T-helper 2 cell treated with Interferon-gamma antibody and Interleukin-4, amounts not matched to agents 100 ng/mL and 5 ng/mL, for 36 hours (primary cell): ENCODE data around the gene OVOL2. TPM values are rescaled to one million over a fixed set of nuclear protein-coding genes. Genes with fewer than 3 reads are reported as not detected.
"Not testable (repeated sequence)": the region's sequence is repeated elsewhere in the genome, so short reads cannot be mapped to it uniquely, and the experiment has no call there.

Experiments
- intact Hi-C: fragments of 100-400 bp; cut with micrococcal nuclease; formaldehyde crosslinking; loops from one replicate; pipeline ENCODE4 v1.15.1; 2023
- total RNA-seq: library from RNA; stranded (reverse); gene quantifications from 2 replicates; pipeline ENCODE4 v1.2.3, GENCODE V29; 2022

OVOL2 gene
- total RNA-seq, 1 donor from 2014 or later = not detected

DNA sequence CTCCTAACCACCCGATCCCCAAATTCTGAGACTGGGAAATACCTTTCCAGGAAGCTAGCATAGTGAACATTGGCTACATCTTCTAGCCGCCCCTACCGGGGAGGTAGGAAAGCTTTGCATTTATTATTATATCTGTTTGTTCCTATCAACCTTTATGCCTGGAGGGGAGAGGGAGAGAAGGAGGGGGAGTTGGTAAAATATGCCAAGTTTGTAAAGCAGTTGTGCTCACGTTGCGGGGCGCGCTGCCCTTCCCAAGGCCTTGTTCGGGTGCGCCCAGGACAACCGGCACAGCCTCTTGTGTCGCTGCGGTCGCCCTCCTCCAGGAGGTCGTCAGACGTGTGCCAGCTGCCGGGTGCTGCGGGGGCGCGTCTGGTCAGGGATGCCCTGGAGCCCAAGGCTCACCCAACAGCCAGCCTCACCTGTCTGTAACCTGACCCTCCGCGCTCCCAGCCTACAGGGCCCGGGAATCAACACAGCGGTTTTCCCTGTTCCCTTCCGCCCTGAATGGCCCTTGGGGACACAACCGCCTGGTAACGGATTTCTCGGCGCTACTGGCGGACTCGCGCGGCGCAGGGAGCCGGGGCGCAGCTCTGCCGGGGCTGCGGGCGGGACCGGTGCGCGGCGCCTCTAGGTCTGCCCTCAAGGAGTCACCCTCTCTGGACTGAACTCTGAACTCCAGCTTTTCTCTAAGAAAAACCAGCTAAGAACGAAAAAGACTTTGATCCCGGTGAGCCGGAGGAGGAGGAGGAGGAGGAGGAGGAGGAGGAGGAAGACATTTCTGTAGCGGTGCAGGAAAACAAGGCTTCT lies 1.1 kb upstream of the OVOL2 start:
- intact Hi-C loops = loop anchor here (5.0 to 10.0 kb wide), 2 partner anchors 78 to 216 kb away; partner anchors contain the start of genes KAT14 and PET117

DNA sequence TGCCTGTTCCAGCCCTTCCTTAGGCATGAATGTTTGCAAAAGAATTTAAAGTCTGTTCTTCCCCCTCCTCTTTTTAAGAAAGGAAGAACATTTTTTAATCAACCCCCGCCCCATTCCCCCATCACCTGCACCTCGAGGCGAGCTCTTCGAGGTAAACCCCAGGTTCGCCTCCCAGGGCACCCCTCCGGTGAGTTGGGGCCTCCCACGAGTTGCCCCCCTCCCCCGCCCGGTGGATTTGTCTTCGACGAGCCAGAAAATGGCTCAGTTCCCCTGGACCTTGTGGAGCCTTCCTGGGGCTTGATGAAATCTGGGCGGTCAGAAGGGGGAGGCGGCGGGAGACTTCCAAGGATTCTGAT lies 256 bp upstream of the OVOL2 start:
- intact Hi-C loops = loop anchor here (5.0 to 10.0 kb wide), 2 partner anchors 79 to 217 kb away; partner anchors contain the start of genes KAT14 and PET117

DNA sequence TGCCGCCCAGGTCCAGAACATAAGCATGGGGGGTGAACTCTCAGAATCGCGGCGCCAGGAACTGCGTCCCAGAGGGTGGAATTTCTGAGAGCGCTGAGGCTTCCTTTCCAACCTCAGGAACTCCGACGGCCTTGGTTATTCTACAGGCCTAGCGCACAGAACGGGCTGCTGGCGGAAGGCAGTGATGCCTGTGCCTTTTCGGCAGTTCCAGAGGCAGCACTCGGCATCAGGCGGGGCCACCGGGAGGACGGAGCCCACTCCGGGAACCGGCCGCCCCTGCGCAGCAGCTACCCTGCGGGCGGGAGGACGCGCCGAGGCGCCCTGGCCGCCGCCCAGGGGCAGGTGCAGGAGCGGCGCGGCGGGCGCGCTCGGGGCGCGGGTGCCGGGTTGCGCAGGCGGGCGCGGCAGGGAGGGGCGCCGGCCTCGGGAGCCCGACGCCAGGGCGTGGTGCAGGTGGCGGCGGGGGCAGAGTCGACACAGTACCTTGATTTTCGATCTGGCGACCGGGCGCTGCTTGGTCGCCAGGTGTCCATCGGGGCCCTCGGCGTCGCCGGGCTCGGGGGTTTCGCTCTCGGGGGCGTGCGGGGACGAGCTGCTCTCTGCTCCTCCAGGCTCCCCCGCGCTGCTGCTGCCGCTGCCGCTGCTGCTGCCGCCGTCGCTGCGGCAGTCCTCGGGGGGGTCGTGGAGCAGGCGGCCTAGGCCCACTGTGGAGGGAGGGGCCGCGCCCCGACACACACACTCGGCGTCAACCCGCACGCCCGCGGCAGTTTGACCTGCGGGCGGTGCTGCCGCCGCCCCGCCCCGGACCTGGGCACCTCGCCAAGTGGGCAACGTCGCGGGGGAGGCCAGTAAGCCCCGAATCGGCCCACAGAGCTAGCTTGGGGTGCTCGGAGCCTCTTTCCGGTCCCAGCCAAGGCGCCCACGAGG lies 1.3 kb downstream of the OVOL2 start:
- intact Hi-C loops = loop anchor here (5.0 to 10.0 kb wide), 2 partner anchors 81 to 218 kb away; partner anchors contain the start of genes KAT14 and PET117

DNA sequence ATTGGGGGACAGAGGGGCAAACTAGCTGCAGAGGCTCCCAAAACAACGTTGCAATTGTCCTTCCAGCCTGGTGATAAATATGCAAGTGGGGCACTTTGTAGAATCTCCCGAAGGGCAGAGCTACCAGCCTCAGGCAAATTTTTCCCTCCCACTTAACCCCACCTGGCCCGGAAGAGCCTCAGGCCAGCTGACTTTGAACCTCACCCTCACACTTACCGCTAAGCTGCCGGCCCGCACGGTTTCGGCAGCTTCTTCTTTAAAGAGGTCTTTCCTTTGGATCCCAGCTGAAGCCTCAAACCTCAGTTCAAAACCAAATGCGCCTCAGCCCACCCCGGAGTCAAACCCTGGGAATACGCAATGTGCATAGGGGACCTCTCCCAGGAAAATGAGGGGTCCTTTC lies 2.5 kb downstream of the OVOL2 start:
- intact Hi-C loops = loop anchor here (5.0 to 10.0 kb wide), 2 partner anchors 82 to 220 kb away; partner anchors contain the start of genes KAT14 and PET117

DNA sequence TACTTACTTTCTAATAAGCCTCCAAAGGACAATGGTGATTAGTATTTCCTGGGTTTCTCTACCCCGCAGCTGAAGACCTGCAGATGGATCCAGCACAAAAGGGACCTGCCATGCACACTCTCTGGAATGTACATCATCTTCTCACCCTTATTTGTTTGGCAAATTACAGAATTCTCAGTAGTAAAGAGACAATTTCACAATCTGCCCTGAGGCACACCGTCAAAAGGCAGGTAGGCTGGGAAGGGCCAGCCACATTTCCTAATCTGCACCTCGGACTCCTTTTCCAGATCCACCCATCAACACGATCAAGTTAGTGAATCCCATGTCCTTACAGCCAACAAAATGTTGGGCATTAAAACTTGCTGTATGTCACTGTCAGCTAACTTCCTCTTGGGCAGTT lies 4.9 kb downstream of the OVOL2 start:
- intact Hi-C loops = loop anchor here (10.0 kb wide), 1 partner anchor 222 kb away; no protein-coding TSS in a partner anchor

DNA sequence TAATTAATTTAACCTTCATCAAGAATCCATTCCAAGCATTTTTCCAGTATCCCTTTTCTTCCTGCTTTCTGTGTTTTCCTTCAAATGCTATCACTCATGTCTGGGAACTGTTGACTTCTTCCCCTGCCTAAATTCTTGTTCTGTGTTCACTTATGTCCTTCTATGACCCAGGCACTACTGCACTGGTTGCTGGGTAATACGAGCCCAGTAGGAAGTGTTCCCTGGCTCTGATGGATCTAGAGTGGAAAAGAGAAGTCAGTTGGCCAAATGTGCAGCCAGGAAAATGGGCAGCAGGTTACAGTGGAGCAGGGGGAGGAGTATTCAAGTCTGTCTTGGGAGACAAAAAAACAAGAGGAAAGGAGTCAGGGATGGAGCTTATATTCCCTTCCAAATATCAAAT lies 7.1 kb downstream of the OVOL2 start:
- intact Hi-C loops = loop anchor here (10.0 kb wide), 1 partner anchor 224 kb away; no protein-coding TSS in a partner anchor

DNA sequence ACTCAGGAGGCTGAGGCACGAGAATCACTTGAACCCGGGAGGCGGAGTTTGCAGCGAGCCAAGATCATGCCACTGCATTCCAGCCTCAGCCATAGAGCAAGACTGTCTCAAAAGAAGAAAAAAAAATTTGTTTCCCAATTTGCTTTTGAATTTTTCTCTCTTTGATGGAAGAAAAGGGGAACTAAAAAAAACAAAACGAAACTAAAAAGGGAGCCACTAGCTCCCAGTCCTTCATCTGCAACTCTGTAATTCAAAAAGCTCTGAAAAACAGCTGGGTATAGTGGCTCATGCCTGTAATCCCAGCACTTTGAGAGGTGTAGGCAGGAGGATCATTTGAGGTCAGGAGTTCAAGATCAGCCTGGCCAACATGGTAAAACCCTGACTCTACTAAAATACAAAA lies 9.5 kb downstream of the OVOL2 start:
- intact Hi-C loops = no loop called here

DNA sequence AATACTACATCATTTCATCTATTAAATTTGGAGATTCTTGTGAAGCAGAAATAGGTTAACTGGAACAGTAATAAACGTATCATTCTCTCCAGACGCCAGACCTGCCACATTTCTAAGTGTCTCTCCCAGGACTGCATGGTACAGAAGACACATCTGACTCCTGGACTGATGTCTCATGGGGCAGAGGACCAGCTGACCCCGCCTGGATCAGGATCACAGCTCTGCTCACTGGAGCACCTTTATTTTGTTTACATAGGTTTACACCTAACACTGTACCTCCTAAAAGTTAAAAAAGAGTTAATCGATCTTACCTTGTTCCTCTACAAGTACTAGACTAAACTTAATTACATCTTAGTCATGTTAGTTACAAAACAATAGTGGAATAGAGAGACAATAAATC lies 11.2 kb downstream of the OVOL2 start:
- intact Hi-C loops = no loop called here

DNA sequence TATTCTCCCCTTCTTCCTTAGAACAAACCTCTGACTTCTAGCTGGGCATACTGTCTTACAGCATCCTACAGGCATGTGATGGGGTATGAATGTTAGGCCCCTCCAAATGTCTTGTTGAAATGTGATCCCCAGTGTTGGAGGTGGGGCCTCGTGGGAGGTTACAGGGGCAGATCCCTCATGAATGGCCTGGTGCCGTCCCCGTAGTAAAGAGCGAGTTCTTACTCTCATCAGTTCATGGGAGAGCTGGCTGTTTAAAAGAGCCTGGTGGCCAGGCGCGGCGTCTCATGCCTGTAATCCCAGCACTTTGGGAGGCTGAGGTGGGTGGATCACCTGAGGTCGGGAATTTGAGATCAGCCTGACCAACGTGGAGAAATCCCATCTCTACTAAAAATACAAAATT lies 15.5 kb downstream of the OVOL2 start:
- intact Hi-C loops = no loop called here

DNA sequence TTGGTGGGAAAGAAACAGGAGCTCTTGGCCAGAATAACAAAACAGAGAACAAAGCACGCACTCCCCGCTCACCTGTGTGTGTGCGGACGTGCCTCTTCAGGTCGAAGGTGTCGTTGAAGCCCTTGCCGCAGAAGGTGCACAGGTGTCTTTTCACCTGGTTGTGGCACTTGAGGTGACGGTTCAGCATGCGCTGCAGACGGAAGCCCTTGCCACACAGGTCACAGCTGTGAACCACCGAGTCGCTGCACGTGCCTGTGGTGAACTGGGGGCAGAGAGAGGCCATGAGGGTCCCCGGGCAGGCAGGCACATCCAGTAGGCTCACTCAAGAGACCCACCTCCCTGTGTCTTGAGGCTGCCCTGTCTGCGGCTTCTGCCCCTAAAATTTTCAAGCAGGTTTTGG lies 16.3 kb downstream of the OVOL2 start:
- intact Hi-C loops = no loop called here

DNA sequence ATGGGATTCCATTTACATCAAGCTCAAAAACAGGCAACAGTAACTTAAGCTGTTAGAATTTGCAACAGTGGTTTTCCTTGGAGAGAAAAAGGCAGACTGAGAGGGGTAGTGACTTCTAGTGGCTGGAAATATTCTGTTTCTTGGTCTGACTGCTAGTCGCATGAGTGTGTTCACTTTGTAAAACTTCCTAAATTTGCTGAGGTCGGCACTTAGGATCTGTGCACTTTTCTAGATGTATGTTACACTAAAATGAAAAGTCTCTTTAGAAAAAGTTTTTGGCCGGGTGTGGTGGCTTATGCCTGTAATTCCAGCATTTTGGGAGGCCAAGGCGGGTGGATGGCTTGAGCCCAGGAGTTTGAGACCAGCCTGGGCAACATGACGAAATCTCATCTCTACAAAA lies 18.7 kb downstream of the OVOL2 start:
- intact Hi-C loops = no loop called here

DNA sequence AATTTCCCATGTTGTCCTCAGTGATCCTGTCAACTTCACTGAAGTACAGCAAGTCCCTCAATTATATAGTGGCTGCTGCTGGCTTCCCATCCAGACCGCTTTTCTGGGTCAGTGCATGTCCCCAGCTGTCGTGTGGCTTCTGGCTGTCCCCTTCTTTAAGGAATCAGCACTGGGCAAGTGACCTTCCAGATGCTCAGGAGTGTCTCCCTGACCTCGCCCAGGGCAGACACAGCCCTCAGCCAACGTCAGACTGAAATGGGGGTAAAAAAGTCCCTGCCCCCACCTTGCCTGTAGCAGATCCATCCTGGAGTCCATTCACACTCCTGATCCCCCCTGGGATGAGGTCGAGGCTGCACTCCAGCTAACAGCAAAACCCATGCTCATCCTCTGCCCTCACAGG lies 23.7 kb downstream of the OVOL2 start:
- intact Hi-C loops = no loop called here

DNA sequence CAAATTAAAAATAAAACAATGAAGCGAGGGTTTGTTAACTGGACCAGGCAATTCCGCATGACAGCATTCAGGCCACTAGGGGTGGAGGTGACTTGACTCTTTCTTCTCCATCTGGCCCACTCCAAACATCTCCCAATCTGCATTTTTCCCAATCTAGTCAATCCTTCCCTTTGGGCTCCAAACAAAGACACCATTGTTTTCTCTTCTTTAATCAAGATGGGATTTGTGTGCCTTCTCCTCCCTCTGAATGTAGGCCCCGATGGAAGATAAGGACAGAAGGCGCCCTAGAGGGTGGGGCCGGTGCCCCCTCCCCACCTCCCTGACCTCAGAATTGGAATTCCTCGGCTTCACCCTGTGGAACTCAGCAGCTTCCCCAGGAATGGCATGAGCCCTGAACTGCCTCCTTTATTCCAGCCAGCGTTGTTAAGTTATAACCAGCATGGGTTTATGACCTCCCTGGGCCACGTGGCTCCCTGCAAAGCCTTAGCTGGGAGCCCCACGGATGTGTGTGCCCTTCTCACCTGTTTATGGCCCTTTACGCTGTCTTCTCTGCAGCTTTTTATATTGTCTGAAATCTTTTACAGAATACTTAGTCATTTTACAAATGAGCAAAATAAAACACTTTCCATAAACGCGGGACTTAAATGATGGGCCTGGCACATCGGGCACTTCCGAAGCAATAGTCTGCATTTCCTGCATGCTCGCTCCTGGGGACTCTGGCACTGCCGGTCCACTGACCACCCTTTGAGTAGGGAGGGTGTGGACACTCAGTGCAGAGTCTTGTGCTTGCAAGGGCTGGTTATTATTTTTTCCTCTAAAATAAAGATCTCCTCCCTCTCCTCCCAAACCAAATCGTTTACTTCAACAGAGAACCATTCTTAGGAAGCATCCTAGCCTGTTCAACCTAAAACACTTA lies 24.5 kb downstream of the OVOL2 start:
- intact Hi-C loops = no loop called here

DNA sequence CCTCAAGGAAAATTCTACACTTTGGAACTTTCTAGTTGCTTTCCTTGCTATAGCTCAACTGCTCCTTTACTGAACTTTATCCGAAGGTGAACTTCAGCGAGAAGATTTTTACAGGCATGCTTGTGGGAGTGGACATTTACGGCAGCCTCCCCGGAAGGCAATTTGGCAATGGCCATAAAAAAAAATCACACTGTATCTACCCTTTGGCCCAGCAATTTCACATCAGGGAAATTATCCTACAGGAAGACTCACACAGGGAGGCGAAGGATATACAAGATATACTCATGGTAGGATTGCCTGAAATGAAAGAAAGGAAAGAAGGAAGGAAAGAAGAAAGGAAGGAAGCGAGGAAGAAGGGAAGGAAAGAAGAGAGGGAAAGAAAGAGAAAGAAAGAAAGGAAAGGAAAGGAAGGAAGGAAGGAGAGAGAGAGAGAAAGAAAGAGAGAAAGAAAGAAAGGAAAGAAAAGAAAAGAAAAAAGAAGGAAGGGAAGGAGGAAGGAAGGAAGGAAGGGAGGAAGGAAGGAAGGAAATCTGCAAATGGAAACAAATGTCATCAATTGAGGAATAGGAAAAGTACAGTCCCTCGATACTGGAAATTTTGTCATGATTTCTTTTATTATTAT lies 25.7 kb downstream of the OVOL2 start:
- intact Hi-C loops = no loop called here

DNA sequence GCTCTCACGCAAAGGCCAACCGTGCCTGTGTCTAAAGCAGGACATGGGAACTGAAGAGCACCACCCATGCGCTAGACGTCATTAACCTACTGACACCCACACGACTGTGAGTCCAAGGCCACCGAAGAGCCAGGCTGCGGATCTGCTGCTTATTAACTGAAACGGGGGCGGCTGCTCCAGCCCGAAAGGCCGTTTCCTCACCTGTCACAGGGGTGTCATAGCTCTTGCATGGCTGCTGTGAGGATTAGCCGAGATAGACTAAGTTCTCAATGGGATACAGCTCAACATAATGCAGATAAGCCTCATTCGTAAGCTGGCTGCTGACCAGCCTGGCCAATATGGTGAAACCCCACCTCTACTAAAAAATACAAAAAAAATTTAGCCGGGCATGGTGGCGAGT lies 26.7 kb downstream of the OVOL2 start:
- intact Hi-C loops = no loop called here

DNA sequence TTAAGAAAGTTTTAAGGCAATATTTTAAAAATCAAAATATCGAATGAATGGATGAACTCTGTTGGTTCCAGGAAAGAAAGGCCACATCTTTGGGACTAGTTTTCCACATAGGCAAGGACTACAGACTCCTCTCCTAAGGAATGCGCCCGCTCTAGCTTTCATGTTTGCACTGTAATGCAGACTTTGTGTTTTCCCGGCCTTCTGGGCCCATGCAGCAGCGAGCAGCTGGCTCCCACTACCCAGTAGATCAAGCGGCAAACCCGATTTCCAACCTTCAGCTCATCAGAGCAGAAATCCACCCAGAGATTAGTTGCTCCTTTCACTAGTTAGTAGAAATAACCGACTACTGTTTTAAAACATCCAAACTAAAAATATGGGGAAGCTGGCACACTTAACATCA lies 27.7 kb downstream of the OVOL2 start:
- intact Hi-C loops = no loop called here

DNA sequence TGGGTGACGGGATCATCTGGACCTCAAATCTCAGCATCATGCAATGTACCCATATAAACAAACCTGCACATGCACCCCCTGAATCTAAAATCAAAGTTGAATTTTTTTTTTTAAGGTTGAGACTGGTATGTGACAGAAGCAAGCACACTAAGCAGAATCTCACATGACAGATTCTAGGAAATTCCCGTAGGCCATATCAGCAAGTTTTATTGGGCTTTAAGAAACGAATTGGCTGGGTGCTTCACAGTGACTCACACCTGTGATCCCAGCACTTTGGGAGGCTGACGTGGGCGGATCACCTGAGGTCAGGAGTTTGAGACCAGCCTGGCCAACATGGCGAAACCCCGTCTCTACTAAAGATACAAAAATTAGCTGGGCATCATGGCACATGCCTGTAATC lies 30.7 kb downstream of the OVOL2 start:
- intact Hi-C loops = not testable (repeated sequence)

DNA sequence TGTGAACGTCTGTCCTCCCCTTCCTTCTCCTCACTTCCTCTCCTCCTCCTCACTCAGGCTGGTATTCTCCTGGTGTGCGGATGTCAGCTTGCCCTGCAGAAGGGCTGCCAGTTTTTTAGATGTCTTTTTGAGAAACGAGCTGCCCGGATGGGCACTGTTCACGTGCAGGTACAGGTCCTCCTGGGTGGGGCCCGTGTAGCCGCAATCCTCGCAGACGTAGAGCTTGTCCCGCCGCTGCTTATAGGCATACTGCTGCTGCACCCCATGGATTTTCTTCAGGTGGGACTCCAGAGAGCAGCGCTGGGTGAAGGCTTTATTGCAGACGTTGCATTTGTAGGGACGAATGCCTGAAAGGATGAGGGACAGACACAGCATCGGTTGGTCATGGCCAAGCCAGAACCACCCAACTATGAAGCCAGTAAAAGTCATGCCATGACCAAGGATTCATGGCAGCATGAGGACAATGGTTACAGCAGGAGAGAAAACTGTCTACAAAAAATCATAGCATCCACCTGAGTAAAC lies 33.0 kb downstream of the OVOL2 start:
- intact Hi-C loops = no loop called here

DNA sequence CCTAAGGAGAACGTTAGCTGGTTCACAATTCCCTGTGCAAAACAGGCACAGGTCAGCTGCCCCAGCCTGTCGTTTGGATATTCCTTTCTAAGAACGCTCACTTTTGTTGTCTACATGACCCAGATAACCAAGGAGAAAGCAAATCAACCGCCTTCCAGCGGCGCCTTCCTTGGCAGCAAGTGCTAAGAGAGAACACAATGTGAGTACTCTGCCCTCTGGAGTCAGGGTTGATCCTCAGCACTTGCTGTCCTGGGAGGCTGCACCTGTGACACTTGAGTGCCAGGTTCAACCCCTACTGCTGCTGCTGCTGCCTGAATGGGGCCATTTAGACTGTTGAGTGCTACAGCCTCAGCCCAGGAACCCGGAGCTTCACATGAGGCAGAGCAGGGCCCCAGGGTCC lies 36.8 kb downstream of the OVOL2 start:
- intact Hi-C loops = no loop called here

DNA sequence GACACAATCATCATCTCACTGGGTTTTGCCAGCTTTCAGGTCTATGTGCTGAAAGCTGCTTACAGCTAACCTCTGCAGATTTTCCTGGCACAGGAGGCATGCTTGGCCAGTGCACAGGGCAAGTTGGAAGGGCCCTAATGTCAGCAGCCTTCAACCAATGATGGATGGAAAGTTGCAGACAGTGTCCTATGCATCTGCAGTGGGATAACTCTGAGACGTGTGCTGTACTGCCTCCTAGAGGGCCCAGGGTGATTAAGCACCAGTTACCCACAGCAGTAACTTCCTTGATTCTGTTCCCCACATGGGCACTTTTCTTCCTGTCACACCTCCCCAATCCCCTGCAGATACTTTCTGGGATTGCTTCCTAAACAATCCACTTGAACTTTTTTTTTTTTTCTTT lies 38.6 kb downstream of the OVOL2 start:
- intact Hi-C loops = no loop called here
